NCI-H2171 (cell line): ENCODE data around the gene RABGEF1.
"Not testable (repeated sequence)": the region's sequence is repeated elsewhere in the genome, so short reads cannot be mapped to it uniquely, and the experiment has no call there.

Source experiments
- DNase-seq: peaks from one replicate; lab custom pipeline; 2025; lab: John Stamatoyannopoulos, UW

The RABGEF1 gene

GRCh38 chr7:66765322-66766025, 24.9 kb downstream of the RABGEF1 start:
- not testable (repeated sequence) for DNase-seq

- DNase-seq = no peak
Observed at GRCh38 chr7:66766041-66766440, 25.5 kb downstream of the RABGEF1 start.

- DNase-seq = not testable (repeated sequence)
Observed at GRCh38 chr7:66767486-66767885, 27.0 kb downstream of the RABGEF1 start.

GRCh38 chr7:66768865-66769832, 28.6 kb downstream of the RABGEF1 start:
- DNase-seq = no peak

- DNase-seq = no peak
Observed at GRCh38 chr7:66769833-66770512, 29.4 kb downstream of the RABGEF1 start.

- DNase-seq = no peak
Observed at GRCh38 chr7:66771795-66772194, 31.3 kb downstream of the RABGEF1 start.

- DNase-seq = not testable (repeated sequence)
Observed at GRCh38 chr7:66773744-66774143, 33.2 kb downstream of the RABGEF1 start.

- not testable (repeated sequence) for DNase-seq
Observed at GRCh38 chr7:66776383-66776782, 35.9 kb downstream of the RABGEF1 start.

- no peak for DNase-seq
Observed at GRCh38 chr7:66776800-66777442, 36.4 kb downstream of the RABGEF1 start.

- no peak for DNase-seq
Observed at GRCh38 chr7:66778201-66778600, 37.7 kb downstream of the RABGEF1 start.

GRCh38 chr7:66779669-66780409, 39.3 kb downstream of the RABGEF1 start:
- no peak for DNase-seq

- DNase-seq = no peak
Observed at GRCh38 chr7:66781408-66782090, 41.0 kb downstream of the RABGEF1 start.

GRCh38 chr7:66782875-66783274, 42.3 kb downstream of the RABGEF1 start:
- not testable (repeated sequence) for DNase-seq

GRCh38 chr7:66783887-66784595, 43.5 kb downstream of the RABGEF1 start:
- DNase-seq = not testable (repeated sequence)

- DNase-seq = no peak
Observed at GRCh38 chr7:66790196-66790595, 49.7 kb downstream of the RABGEF1 start.

- DNase-seq = no peak
Observed at GRCh38 chr7:66790725-66791124, 50.2 kb downstream of the RABGEF1 start.

GRCh38 chr7:66800591-66800990, 60.1 kb downstream of the RABGEF1 start:
- DNase-seq = no peak

- DNase-seq = no peak
Observed at GRCh38 chr7:66804001-66804400, 63.5 kb downstream of the RABGEF1 start.

GRCh38 chr7:66807736-66808135, 67.2 kb downstream of the RABGEF1 start:
- DNase-seq = no peak

- DNase-seq = no peak
Observed at GRCh38 chr7:66810716-66811115, 70.2 kb downstream of the RABGEF1 start.
